HepG2 (cell line): ENCODE results near the gene CKAP2L. TPM values are rescaled to one million over a fixed set of nuclear protein-coding genes. Genes with fewer than 3 reads are reported as not detected.

Experiments
- ARNT ChIP-seq: fragments of 450-650 bp; IDR thresholded peaks from 2 replicates; pipeline ENCODE4 v1.6.1; 2017
- CREB1 ChIP-seq, 2 experiments: fragments of 450-650 bp in 1 of 2; IDR thresholded peaks; 2 replicates each; pipeline ENCODE4 v1.6.1; 2016 to 2017; ENCODE audit warnings: control low read depth in 1 of 2, mild to moderate bottlenecking in 1 of 2, missing compliant biosample characterization in 1 of 2, missing genetic modification characterization in 1 of 2
- GATAD1 ChIP-seq: IDR thresholded peaks from 2 replicates; pipeline ENCODE4 v1.6.1; 2016; ENCODE audit warnings: missing genetic modification reagents, missing compliant biosample characterization
- KLF16 ChIP-seq, 2 experiments: sonication (generic) in 1 of 2; formaldehyde crosslinking in 1 of 2; IDR thresholded peaks; 2 replicates each; pipeline versions ENCODE4 v1.6.1 to v1.8.0; 2016 to 2023; ENCODE audit warnings: missing genetic modification reagents in 2 of 2, missing compliant biosample characterization in 1 of 2
- MIXL1 ChIP-seq: IDR thresholded peaks from 2 replicates; pipeline ENCODE4 v1.6.1; 2016
- POLR2A ChIP-seq, 2 experiments: IDR thresholded peaks; 2 replicates each; pipeline ENCODE4 v1.6.1; 2011; ENCODE audit warnings: low read depth in 2 of 2, low read length in 2 of 2, mild to moderate bottlenecking in 1 of 2, moderate library complexity in 1 of 2; ENCODE audit not compliant: insufficient read depth in 1 of 2
- RARG ChIP-seq: sonication (generic); formaldehyde crosslinking; IDR thresholded peaks from 2 replicates; pipeline ENCODE4 v1.4.0; 2020; ENCODE audit warnings: low read depth, mild to moderate bottlenecking, missing genetic modification reagents
- RFX3 ChIP-seq: IDR thresholded peaks from 2 replicates; pipeline ENCODE4 v1.6.1; 2016; ENCODE audit warnings: missing biosample characterization, missing genetic modification reagents
- STAG1 ChIP-seq: sonication (generic); formaldehyde crosslinking; IDR thresholded peaks from 2 replicates; pipeline ENCODE4 v1.4.0; 2020; ENCODE audit warnings: missing genetic modification reagents
- ZBTB20 ChIP-seq: sonication (generic); formaldehyde crosslinking; IDR thresholded peaks from 2 replicates; pipeline ENCODE4 v1.8.1; 2023; ENCODE audit warnings: missing genetic modification reagents, low read depth, mild to moderate bottlenecking, borderline replicate concordance
- ZNF263 ChIP-seq: sonication (generic); formaldehyde crosslinking; IDR thresholded peaks from 2 replicates; pipeline ENCODE4 v1.4.0; 2020; ENCODE audit warnings: missing genetic modification reagents
- ZNF430 ChIP-seq: sonication (generic); formaldehyde crosslinking; IDR thresholded peaks from 2 replicates; pipeline ENCODE4 v1.9.0; 2021; ENCODE audit warnings: mild to moderate bottlenecking, missing genetic modification reagents
- ZNF510 ChIP-seq: sonication (generic); formaldehyde crosslinking; IDR thresholded peaks from 2 replicates; pipeline ENCODE4 v1.4.0; 2020; ENCODE audit warnings: low read depth, mild to moderate bottlenecking, missing genetic modification reagents
- ZNF687 ChIP-seq: sonication (generic); formaldehyde crosslinking; IDR thresholded peaks from 2 replicates; pipeline ENCODE4 v1.5.1; 2020; ENCODE audit warnings: mild to moderate bottlenecking, missing genetic modification reagents, moderate library complexity
- polyA plus RNA-seq, 8 experiments: library from polyadenylated mRNA; depleted of rRNA in 3 of 8; stranded (reverse) in 7 of 8; unstranded in 1 of 8; fragments of >200 nt; fragmentation: Illumina TruSeq in 4 of 8; extraction: Trizol in 4 of 8; gene quantifications; 2 replicates each; pipeline versions ENCODE4 v1.2.1 to v1.2.3, GENCODE V29; 2011 to 2016; ENCODE audit warnings: low read depth in 4 of 8, missing spikeins in 1 of 8, mixed read lengths in 1 of 8; ENCODE audit not compliant: insufficient read depth in 1 of 8
- total RNA-seq, 5 experiments: library from RNA; depleted of rRNA; stranded (reverse); fragments of >200 nt; fragmentation: Illumina TruSeq; extraction: Trizol; gene quantifications; 2 replicates each; pipeline ENCODE4 v1.2.3, GENCODE V29; 2016; ENCODE audit warnings: low read depth in 1 of 5

CKAP2L gene
- total and polyA plus RNA-seq, 2 of the 13 experiments (the other 11 are each of a cell fraction or from before 2014, with no cell fraction given): 7.1 to 9.5 TPM

- TF ChIP-seq ZNF687 (CRISPR knock-in tag) (peak; percentile 38; the same call in 1 of the 2 replicates), MIXL1 (no peak), POLR2A (IDR thresholded peaks at IDR 0.05; ENCODE audit: insufficient read depth in 1 of 2, low read depth in 2 of 2, low read length in 2 of 2) (no peak), STAG1 (CRISPR knock-in tag) (no peak), RFX3 (CRISPR knock-in tag) (no peak), ZNF430 (peak; percentile 30; the same call in 1 of the 2 replicates), ZNF263 (CRISPR knock-in tag) (peak; percentile 85), ZBTB20 (no peak), ZNF510 (CRISPR knock-in tag) (no peak), CREB1 (IDR thresholded peaks at IDR 0.05) (no peak), CREB1 (CRISPR knock-in tag; IDR thresholded peaks at IDR 0.05) (0 out of 2 replicates have a peak, but pooled peaks have one; percentile 15), RARG (CRISPR knock-in tag) (no peak), GATAD1 (CRISPR knock-in tag) (no peak), KLF16 (CRISPR knock-in tag; IDR thresholded peaks at IDR 0.05) (no peak), ARNT (no peak)
Measured at GRCh38 chr2:112811276-112811831, 46.9 kb upstream of the CKAP2L start (continued).
